Suprapubic skin (tissue), 4 donors: Measurements from ENCODE around the gene GEMIN5. TPM values are rescaled to one million over a fixed set of nuclear protein-coding genes. Genes with fewer than 3 reads are reported as not detected.
A peak's percentile ranks its signal among the peaks of the same experiment; 100 is the strongest.

Source experiments
- DNase-seq, 2 donors: peaks; one replicate each; pipeline ENCODE4 v3.0.0-alpha.2; 2019; ENCODE audit warnings: low spot score in 2 of 2
- H3K27ac ChIP-seq: fragments of 200-600 bp; sonication (generic); one replicate; pipeline ENCODE4 v1.5.1; 2019
- H3K27me3 ChIP-seq: fragments of 200-600 bp; sonication (generic); one replicate; pipeline ENCODE4 v1.5.1; 2019
- H3K36me3 ChIP-seq: fragments of 200-600 bp; sonication (generic); one replicate; pipeline ENCODE4 v1.5.1; 2019
- H3K4me1 ChIP-seq: fragments of 200-600 bp; sonication (generic); one replicate; pipeline ENCODE4 v1.5.1; 2019
- H3K4me3 ChIP-seq: fragments of 200-600 bp; sonication (generic); one replicate; pipeline ENCODE4 v1.5.1; 2019; ENCODE audit warnings: mild to moderate bottlenecking
- H3K9me3 ChIP-seq: fragments of 200-600 bp; sonication (generic); one replicate; pipeline ENCODE4 v1.5.1; 2019
- EP300 ChIP-seq: sonication (generic); formaldehyde crosslinking; IDR thresholded peaks from one replicate; pipeline ENCODE4 v1.6.1; 2017; ENCODE audit warnings: antibody characterized with exemption
- POLR2A ChIP-seq, 2 donors: fragments of 450-650 bp; IDR thresholded peaks; one replicate each; pipeline ENCODE4 v1.6.1; 2017; ENCODE audit warnings: antibody characterized with exemption in 2 of 2, mild to moderate bottlenecking in 2 of 2, moderate library complexity in 2 of 2
- POLR2AphosphoS5 ChIP-seq, 3 donors: sonication (generic); formaldehyde crosslinking; IDR thresholded peaks; one replicate each; pipeline ENCODE4 v1.6.1; 2017; ENCODE audit warnings: antibody characterized with exemption in 3 of 3
- WGBS: methylation state at CpG from one replicate; pipeline ENCODE4 v1.1.5; 2018; 5-methylcytosine and 5-hydroxymethylcytosine counted together
- total RNA-seq, 4 donors: library from RNA; depleted of rRNA; stranded (reverse); fragments of >200 nt; gene quantifications; one replicate each; pipeline ENCODE4 v1.1.0, GENCODE V29; 2016
- TF ChIP-seq, protein P1 (sequence below), 2 donors: fragments of 200-600 bp in 1 of 2; fragments of 450-650 bp in 1 of 2; sonication (generic) in 1 of 2; IDR thresholded peaks; one replicate each; pipeline ENCODE4 v1.5.1; 2016 to 2019; ENCODE audit warnings: antibody characterized with exemption in 2 of 2, mild to moderate bottlenecking in 1 of 2, moderate library complexity in 1 of 2

The GEMIN5 gene
- total RNA-seq, 4 donors from 2014 or later: 14.7 to 26.8 (median 17.9) TPM

DNA sequence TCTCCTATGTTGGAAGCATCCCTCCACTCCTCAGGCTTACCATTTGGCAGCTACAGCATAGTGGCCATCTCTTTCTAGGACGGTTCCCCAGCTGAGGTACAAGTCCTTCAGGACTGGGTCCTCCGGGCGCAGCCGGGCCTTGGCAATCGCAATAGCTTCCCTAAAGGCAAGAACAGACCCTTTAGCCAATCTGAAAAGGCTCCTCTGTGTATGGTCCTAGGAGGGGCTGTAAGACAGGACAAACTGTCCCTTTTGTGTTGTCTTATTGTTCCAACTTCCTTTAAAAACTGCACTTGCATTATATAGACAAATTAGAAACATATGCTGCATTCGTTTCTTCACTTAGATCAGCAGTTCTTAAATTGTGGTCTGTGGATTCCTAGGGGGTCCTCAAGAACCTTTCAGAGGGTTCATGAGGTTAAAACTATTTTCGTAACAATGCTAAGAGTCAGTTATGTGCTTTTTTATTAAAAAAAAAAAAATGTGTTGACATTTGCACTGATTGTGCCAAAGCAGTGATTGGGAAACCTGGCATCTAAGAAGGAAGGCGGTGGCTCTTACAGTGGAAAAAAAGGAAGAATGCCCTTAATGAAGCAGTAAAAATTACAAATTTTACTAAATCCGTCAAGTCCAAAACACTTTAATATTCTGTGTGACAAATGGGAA lies 38.7 kb downstream of the GEMIN5 start:
- Histone ChIP-seq H3K4me1 (peaks cover 8% of the 10 kb centered on the region), H3K36me3 (peaks cover 89% of the 10 kb centered on the region), H3K27me3 (no peaks in the 10 kb centered on the region), H3K27ac (peak overlapping the region; percentile 90), H3K9me3 (no peaks in the 10 kb centered on the region), H3K4me3 (peak overlapping the region; percentile 34)
- DNase-seq: peak in 1 of 2 donors; percentile 72
- 84% methylated on average over 9 of the region's 9 CpGs for WGBS
- TF ChIP-seq POLR2AphosphoS5 (IDR thresholded peaks at IDR 0.05): peak in 1 of 3 donors; percentile 43
- TF ChIP-seq, protein P1, sequence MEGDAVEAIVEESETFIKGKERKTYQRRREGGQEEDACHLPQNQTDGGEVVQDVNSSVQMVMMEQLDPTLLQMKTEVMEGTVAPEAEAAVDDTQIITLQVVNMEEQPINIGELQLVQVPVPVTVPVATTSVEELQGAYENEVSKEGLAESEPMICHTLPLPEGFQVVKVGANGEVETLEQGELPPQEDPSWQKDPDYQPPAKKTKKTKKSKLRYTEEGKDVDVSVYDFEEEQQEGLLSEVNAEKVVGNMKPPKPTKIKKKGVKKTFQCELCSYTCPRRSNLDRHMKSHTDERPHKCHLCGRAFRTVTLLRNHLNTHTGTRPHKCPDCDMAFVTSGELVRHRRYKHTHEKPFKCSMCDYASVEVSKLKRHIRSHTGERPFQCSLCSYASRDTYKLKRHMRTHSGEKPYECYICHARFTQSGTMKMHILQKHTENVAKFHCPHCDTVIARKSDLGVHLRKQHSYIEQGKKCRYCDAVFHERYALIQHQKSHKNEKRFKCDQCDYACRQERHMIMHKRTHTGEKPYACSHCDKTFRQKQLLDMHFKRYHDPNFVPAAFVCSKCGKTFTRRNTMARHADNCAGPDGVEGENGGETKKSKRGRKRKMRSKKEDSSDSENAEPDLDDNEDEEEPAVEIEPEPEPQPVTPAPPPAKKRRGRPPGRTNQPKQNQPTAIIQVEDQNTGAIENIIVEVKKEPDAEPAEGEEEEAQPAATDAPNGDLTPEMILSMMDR (IDR thresholded peaks at IDR 0.05): no peak

DNA sequence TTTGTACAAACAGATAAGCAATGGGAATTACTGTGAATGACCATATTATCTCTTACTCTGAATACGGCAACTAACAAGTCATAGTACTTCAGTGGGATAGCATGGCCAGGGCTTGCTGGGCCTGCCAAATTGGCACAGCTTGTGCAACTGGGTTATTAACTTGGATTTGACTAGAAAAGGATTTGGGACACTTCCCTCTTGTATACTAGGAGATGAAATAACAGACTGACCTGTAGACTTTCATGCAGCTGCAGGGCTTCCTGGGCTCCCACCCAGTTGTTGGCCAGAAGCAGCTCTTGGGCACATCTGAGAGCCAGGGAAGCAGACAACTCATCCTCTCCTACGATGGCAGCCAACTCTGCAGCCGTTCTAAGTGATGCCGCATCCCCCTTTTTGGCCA lies 39.8 kb downstream of the GEMIN5 start:
- Histone ChIP-seq H3K27ac (peak overlapping the region; percentile 90), H3K4me3 (peak overlapping the region; percentile 34), H3K4me1 (peaks cover 8% of the 10 kb centered on the region), H3K36me3 (peaks cover 92% of the 10 kb centered on the region), H3K27me3 (no peaks in the 10 kb centered on the region), H3K9me3 (no peaks in the 10 kb centered on the region)
- 69% methylated on average over 4 of the region's 4 CpGs for WGBS
- DNase-seq: peak; percentile 69 to 83
- TF ChIP-seq, protein P1 (IDR thresholded peaks at IDR 0.05): no peak
- TF ChIP-seq POLR2AphosphoS5 (IDR thresholded peaks at IDR 0.05) (no peak), POLR2A (IDR thresholded peaks at IDR 0.05) (no peak), EP300 (no peak)

DNA sequence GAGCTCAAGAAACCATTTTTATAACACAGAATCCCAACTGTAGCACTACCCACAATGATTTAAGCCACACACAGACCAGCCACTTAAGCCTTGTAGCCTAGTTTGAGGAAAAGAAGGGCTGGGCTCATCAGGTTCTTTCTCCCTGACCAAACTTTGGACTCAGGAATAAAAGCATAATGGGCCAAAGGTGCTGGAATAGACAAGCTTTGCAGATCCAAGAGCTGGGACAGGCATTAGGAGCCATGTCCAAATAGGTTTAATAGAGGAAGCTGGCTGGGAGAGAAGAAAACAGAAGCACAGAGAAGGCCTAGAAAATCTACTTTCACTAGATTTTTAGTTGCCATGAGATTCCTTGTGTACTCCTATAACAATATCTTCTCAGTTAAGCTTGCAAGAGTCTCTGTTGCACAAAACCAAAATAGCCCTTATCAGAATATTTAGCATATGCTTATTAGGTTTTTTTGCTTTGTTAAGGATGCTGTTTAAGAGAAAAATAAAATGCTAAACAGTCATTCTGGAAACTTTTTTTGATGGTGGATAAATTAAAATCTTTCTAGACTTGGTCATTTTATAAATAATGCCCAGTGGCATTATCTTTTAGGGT lies 41.3 kb downstream of the GEMIN5 start:
- TF ChIP-seq EP300: no peak
- no peak for TF ChIP-seq POLR2AphosphoS5 (IDR thresholded peaks at IDR 0.05)
- Histone ChIP-seq H3K4me1 (peaks cover 8% of the 10 kb centered on the region), H3K27me3 (no peaks in the 10 kb centered on the region), H3K27ac (peak overlapping the region; percentile 14), H3K9me3 (no peaks in the 10 kb centered on the region), H3K4me3 (no peak overlapping the region), H3K36me3 (peaks cover 90% of the 10 kb centered on the region)
- DNase-seq: no peak

DNA sequence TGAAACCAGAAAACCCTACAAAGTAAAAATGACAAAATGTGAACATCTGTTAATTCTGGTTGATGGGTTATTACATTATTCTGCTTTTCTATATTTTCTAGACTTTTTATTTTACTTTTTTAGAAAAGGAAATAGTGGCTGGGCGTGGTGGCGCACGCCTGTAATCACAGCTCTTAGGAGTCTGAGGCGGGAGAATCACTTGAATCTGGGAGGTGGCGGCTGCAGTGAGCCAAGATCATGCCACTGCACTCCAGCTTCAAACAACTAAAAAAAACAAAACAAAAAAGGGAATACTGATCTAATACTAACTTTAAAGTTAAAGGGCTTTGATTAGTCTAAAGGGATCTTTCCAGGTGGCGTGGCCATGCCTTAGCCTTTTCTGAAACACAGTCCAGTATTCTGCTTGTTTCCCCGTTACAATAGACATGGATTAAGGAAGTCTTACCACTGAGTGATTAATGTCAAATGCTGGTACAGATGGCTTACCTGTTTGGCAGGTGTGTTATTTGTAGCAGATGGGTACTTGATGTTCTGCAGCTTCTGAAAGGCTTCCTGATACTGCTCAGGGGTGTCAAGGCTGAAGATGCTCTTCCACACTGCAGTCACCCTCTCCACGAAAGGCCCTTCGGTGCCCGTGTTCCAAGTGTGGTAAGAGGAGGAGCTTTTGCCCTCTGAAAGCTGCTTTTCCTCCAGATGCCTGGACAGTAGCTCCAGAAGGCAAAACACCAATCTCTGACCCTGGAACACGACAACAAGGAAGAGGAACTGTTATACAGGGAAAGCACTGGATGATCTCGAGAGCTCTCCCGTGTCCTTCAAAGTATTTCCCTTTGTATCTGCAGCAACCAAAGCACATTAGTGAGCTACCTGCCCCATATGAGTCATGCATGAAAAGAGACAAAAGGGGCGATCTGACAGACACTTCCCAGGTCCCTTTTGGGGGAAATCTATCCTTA lies 42.1 kb downstream of the GEMIN5 start:
- H3K4me3 ChIP-seq: no peak overlapping the region

DNA sequence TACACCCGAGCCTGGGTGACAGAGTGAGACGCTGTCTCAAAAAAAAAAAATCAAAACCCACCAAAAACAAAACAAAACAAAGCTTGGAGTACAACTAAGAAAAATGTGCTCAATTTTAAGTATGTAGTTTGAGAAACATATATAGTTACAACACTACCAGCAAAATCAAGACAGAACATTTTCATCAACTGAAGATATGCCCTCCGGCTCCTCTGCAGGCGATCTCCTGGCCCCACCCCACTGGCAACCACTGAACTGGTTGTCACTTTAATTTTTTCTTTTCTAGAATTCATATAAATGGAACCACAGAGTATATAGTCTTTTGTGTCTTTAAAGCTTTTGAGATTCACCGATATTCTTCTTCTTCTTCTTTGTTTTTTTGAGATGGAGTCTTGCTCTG lies 44.6 kb downstream of the GEMIN5 start:
- peaks cover 5% of the 10 kb centered on the region for H3K4me1 ChIP-seq
- no peak overlapping the region for H3K27ac ChIP-seq
- TF ChIP-seq EP300 (no peak), POLR2A (IDR thresholded peaks at IDR 0.05) (no peak), POLR2AphosphoS5 (IDR thresholded peaks at IDR 0.05) (no peak)
- TF ChIP-seq, protein P1 (IDR thresholded peaks at IDR 0.05): no peak
- H3K4me3 ChIP-seq: no peak overlapping the region
- H3K36me3 ChIP-seq: peaks cover 93% of the 10 kb centered on the region
- H3K27me3 ChIP-seq: no peaks in the 10 kb centered on the region
- no peaks in the 10 kb centered on the region for H3K9me3 ChIP-seq
- 79% methylated on average over 5 of the region's 5 CpGs for WGBS
- DNase-seq: no peak

More for the DNA sequence above, 42.1 kb downstream of the GEMIN5 start:
- H3K9me3 ChIP-seq: no peaks in the 10 kb centered on the region
- no peak for DNase-seq
- no peaks in the 10 kb centered on the region for H3K27me3 ChIP-seq
- H3K27ac ChIP-seq: peak overlapping the region; percentile 14
- 86% methylated on average over 14 of the region's 14 CpGs for WGBS
- TF ChIP-seq EP300 (no peak), POLR2A (IDR thresholded peaks at IDR 0.05) (no peak), POLR2AphosphoS5 (IDR thresholded peaks at IDR 0.05) (no peak)
- TF ChIP-seq, protein P1 (IDR thresholded peaks at IDR 0.05): no peak
- H3K4me1 ChIP-seq: peaks cover 8% of the 10 kb centered on the region
- peaks cover 90% of the 10 kb centered on the region for H3K36me3 ChIP-seq
